Right forelimb (tissue), 1 donor: ENCODE measurements around the gene CLDN6.
A peak's percentile ranks its signal among the peaks of the same experiment; 100 is the strongest.

Experiments used
- DNase-seq: peaks from one replicate; pipeline ENCODE4 v3.0.0-alpha.2; 2018

Gene CLDN6

DNA sequence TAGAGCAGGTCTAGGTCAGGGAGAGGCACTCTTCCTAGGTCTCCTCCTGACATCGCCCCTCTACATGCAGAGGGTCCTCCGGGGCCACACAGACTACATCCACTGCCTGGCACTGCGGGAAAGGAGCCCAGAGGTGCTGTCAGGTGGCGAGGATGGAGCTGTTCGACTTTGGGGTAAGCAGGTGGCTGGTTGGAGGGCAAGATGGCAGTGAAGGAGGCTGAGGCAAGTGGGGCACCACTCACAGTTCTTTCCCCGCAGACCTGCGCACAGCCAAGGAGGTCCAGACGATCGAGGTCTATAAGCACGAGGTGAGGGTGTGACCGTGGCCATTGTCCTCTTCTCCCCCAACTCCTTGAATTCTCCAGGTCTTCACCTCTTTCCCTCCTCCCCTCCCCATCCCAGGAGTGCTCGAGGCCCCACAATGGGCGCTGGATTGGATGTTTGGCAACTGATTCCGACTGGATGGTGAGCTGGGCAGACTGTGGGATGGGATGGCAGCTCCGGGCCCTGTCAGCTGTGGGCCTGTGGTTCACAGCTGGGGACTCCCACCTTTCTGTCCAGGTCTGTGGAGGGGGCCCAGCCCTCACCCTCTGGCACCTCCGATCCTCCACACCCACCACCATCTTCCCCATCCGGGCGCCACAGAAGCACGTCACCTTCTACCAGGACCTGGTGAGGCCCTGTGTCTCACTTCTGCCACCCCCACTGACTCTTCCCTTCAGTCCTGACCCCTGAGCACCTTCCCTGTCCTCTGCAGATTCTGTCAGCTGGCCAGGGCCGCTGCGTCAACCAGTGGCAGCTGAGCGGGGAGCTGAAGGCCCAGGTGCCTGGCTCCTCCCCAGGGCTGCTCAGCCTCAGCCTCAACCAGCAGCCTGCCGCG, 8.9 kb upstream of the CLDN6 start:
- no peak for DNase-seq

DNA sequence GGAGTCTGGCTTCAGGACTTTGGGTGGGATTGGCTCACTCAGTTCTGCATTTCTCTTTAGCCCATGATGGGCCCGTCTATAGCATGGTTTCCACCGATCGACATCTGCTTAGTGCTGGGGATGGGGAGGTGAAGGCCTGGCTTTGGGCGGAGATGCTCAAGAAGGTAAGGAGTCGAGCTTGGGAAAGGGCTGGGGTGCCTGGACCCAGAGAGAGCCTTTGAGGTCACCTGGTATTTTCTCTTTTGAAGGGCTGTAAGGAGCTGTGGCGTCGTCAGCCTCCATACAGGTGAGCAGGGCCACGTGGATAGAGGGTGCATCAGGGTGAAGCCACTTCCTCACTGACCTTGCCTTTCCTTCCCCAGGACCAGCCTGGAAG, 8.0 kb upstream of the CLDN6 start:
- DNase-seq: no peak

DNA sequence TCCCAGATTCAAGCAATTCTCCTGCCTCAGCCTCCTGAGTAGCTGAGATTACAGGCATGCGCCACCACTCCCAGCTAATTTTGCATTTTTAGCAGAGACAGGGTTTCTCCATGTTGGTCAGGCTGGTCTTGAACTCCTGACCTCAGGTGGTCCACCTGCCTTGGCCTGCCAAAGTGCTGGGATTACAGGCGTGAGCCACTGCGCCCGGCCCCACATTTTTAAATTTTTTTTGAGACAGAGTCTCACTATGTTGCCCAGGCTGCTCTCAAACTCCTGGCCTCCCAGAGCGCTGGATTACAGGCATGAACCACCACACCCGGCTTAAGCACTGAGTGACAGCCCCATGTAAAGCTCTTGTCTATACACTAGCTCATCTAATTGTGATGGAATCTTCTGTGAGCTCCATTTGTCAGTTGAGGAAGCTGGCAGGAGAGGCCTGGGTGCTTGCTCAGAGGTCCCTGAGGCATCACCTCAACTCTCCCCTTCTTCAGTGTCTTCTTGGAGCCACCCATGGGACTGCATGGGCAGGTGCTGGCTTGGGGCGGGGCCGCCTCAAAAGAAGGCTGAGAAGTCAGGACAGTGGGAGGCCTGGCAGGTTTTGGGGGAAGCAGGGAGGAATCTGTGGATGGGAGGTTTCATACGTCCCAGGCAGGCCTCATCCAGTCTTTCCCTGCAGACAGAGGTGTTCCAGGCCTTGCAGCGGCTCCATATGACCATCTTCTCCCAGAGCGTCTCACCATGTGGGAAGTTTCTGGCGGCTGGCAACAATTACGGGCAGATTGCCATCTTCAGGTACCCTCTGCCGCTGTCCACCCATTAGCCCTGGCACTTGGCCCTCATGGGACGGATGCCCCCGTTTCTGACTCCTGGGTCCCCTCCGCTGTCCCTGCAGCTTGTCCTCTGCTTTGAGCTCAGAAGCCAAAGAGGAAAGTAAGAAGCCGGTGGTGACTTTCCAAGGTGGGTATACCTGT, 7.3 kb upstream of the CLDN6 start:
- no peak for DNase-seq

DNA sequence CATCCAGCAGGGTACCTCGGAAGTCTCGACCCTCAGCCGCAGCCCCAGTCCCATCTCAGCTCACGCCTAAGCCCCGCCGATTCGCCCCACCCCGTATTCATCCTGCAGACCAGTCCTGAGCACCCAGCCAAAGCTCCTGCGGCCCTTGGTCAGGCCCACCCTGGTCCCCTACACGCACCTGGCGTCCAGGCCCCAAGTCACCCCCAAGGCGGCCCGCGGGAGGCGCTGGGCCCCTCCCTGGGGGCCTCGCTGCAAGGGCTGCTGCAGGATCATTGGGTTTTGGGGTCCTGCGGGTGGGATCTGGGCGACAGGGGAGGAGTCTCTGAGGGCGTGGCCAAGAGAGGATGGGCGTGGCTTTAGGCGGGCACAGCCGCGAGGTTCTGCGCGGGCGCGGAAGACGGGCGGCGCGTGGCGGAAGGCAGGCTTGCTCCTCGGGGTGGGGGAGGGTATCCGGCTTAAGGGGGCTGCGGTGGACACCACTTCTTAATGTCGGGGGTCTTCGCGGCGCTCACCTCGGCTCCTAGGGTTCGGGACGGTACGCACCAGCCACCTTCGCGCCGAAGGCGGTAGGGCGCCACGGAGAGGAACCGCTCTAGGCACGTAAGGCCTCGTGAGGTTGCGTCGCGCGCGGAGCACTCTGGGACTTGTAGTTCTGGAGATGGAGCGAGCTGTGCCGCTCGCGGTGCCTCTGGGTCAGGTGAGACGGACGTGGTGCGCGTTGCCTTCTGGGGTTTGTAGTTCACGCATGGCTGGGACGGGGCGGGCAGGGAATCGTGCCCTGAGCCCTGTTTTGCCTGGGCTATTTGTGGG, 5.9 kb upstream of the CLDN6 start, which contains the start of the genes HCFC1R1 and THOC6:
HCFC1R1 (minus strand) TSS at position 274 of the 810 bp plus-strand sequence; CDS start at position 273, 1 bp downstream.
THOC6 (plus strand) TSS at position 367 of the 810 bp plus-strand sequence; CDS start at position 659, 292 bp downstream.
- peak; percentile 96 for DNase-seq

DNA sequence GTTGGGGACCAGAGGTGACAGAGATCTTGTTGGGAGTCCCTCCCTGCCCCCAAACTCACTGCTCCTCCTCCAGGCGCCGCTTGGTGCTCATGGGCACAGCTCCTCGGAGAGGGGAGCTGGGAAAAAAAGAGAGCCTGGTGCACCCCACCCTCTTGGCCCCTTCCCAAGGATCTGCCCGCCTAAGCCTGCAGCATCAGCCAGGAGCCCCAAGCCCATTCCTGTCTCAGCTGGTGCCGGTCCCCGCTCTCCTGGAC, 5.4 kb upstream of the CLDN6 start:
- peak; percentile 65 for DNase-seq

DNA sequence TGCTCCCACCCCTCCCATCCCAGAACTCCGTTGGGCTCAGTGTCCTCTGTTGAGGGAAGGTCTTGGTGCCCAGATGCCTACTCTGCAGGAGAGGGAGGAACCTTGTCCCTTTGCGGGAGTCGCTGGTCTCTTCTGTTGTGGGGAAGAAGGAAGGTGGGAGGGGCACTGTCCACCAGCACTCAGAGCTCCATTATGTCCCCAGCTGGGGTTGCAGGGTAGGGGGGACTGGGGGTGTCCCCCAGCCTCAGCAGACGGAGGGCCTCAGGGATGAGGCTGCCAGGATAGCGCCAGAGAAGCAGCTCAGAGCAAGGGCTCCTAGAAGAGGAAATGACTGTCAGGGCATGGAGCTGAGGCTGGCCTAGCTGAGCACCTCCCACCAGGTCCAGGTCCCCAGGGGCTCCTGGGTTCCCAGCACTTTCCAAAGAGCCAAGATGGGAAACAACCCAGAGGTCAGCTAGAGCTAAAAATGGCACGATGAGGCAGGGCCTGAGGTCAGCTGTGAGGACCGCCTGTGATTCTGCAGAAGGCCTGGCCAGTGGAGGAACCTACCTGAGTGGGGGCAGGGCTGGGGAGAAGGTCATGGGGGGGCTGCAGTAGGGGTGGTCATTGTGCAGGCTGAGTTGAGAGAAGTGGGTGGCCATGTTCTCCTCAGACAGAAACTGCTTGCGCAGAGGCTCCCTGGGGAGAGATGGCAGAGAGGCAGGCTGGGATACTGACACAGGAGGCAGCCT, 4.9 kb upstream of the CLDN6 start:
- no peak for DNase-seq

DNA sequence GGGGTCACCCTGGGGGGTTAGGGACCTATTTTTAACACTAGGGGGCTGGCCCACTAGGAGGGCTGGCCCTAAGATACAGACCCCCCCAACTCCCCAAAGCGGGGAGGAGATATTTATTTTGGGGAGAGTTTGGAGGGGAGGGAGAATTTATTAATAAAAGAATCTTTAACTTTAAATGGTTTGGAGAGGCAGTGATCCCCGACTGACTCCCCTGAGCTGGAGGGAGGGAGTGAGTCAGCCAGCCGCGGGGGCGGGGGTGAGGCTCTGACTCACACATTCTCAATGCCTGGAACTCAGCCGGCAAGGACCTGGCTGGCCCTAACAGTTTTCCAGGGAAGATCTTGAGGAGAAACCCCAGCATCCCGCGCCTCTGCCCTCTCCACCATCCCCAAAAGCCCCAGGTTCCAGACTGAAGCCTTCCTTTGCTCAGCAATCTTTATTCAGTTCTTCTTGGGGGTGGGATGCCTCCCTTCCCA, 4.3 kb upstream of the CLDN6 start:
- DNase-seq: peak; percentile 90

DNA sequence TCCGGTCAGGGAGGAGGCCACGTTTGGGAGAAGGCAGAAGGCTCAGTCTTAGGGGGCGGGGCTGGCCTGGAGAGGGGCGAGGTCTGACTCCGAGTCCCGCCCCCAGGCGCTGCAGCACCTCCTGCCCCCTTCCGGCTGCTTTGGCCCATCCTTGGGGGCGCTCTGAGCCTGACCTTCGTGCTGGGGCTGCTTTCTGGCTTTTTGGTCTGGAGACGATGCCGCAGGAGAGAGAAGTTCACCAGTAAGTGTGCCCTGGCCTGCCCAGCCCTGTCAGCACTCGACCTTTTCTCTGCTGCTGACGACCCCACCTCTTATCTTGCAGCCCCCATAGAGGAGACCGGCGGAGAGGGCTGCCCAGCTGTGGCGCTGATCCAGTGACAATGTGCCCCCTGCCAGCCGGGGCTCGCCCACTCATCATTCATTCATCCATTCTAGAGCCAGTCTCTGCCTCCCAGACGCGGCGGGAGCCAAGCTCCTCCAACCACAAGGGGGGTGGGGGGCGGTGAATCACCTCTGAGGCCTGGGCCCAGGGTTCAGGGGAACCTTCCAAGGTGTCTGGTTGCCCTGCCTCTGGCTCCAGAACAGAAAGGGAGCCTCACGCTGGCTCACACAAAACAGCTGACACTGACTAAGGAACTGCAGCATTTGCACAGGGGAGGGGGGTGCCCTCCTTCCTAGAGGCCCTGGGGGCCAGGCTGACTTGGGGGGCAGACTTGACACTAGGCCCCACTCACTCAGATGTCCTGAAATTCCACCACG, 3.6 kb upstream of the CLDN6 start:
- peak; percentile 66 for DNase-seq

DNA sequence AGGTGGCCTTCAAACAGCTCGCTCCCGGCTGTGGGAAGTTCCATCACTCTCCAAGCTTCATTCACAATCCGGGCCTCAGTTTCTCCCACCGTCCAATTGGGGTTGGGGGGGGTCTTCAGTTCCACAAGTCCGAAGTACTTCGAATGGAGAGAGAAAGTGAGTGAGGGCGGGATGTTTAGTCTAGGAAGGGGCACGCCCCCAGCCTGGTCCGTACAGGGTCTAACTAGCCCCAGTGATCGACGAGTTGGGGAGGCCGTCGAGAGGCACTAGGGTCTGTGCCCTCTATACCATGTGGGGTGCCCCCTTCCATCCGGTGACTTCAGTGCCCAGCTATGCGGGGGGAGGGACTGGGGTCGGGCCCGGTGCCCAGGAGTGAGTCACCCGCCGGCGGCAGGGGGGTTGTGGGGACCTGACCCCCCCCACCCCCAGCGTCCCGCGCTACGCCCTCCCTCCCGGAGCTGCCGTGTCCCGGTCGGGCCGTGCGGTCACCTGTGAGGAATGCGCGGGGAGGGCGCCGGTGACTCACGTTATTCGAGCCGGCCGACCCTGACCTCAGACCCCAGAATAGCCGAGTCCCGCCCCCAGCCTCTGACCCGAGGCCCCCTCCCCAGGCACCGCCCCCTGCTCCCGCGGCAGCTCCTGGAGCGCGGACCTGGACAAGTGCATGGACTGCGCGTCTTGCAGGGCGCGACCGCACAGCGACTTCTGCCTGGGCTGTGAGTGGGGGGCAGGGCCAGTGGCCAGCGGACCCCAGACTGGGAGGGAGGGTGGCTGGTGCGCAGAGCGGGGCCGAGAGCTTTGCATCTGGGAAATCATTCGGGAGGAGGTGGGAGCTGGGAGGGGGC, 2.8 kb upstream of the CLDN6 start:
- DNase-seq: peak; percentile 82

DNA sequence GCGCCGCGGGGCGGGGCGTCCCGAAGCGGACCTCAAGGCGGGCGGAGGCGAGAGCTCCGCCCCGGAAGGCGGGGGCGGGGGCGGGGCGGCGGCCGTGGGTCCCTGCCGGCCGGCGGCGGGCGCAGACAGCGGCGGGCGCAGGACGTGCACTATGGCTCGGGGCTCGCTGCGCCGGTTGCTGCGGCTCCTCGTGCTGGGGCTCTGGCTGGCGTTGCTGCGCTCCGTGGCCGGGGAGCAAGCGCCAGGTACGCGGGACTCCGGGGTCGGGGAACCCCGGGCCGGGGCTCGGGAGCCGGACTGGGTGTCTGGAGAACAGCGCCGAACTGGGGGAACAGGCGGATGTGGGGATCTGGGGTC, 2.2 kb upstream of the CLDN6 start, which contains the start of gene TNFRSF12A:
TNFRSF12A (plus strand) TSS at position 122 of the 357 bp plus-strand sequence; CDS start at position 152, 30 bp downstream.
- peak; percentile 83 for DNase-seq

DNA sequence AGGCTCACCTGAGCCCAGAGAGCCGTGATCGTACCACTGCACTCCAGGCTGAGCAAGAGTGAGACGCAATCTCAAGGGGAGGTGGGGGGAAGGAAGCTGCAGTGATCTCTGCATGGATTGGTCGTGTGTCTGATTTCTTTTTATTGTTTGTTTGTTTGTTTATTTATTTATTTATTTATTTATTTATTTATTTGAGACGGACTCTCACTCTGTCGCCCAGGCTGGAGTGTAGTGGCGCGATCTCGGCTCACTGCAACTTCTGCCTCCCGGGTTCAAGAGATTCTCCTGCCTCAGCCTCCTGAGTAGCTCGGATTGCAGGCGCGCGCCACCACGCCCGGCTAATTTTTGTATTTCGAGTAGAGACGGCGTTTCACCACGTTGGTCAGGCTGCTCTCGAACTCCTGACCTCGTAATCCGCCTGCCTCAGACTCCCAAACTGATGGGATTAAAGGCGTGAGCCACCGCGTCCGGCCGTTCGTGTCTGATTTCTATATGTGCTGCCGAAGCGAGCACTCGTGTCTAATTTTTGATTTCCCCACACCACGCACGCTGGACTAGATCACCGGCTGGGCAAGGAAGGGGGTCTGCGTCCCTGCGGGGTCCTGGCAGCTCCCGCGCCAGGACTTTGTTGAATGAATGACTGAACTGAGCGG, 1.7 kb upstream of the CLDN6 start:
- DNase-seq: no peak

DNA sequence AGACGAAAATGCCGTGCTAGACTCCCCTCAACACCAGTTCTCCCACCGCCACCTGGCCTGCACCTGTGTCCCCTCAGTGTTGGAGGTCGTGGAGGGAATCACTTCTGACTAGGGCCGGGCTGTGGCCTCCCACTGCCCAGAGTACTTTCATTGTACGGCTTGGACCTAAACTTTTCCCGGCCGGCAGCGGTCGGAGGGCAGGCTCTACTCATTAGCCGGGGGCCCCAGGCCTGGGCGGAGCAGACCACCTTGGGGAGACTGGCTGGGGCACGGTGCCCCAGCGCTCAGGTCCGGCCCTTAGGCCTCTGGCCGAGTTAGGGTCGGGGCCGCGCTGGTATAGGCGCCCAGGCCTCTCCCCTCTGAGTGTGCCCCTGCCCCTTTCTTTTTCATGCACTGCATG, 639 bp downstream of the CLDN6 start:
- DNase-seq: no peak

DNA sequence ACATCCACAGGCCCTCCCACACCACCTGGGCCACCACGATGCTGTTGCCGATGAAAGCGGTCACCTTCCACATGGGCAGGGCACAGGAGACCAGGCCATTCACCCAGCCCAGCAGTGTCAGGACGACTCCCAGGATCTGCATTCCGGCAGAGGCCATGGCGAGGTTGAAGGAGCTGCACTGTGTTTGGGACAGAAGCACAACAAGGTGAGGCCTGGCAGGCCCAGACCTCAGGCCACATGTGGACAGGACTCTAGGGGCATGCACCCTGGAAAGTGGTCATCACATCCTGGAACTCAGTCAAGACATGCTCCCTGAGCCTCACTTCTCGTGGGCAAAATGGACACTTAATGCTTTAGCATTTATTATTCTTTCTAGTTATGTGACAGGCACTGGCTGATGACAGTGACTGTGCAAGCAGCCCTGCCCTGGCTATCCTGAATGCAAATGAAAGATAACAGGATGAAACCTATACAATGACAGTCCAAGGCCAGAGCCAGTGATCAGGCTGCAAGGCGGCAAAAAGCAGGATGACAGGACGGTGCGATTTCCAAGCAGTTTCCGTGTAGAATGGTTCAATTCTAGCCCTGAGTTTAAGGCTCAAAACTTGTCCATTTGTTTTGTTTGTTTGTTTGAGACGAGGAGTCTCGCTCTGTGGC, 2.0 kb downstream of the CLDN6 start:
- DNase-seq: no peak

DNA sequence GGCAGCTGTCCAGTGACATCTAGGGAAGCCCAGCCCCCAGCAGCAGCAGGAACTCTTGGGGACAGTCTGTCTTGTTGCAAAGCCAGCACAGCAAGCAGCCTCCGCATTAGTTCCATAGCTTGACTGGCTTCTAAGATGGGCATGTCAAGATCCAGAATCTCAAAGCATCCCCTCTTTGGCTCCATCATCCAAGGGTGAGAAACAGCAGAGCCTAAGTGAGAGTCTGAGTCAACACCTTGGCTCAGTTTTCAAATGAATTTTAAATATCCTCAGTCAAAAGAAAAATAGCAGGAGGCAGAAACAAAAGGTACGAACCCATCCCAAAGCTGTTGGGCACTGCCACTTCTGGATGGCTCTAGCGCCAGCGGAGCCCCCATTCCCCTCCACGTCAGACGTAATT, 3.0 kb downstream of the CLDN6 start:
- no peak for DNase-seq

DNA sequence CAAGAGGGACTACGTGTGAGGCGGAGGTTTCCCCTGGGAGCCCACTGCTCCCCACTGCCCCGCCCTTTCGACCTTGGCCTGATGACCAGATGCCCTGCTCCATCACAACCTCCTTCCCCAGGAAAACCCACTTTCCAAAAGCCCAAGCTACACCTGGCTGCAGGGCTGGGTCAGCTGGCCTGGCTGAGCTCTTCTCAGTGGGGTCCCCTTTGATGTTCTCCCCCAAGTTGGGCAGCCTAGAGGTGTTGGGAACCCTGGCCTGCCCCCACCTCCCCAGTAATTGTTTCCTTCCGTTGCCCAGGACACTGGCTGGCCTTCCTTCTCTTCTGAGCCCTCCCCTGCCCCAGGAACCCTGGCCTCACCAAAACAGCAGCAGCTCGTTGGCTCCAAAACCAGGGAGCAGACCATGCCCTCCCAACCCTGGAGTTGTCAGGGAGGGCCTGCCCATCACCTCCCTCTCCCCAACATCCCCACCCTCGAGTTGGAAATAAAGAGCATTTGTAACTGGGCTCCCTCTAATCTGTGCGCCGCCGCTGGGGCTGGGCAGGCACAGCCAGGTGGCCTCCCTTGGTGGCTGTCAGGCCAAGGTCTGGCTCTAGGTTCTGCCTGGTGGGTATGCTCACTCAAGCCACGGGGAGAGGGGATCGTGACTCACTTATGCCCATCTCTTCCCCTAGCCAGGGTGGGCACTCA, 3.8 kb downstream of the CLDN6 start:
- no peak for DNase-seq

DNA sequence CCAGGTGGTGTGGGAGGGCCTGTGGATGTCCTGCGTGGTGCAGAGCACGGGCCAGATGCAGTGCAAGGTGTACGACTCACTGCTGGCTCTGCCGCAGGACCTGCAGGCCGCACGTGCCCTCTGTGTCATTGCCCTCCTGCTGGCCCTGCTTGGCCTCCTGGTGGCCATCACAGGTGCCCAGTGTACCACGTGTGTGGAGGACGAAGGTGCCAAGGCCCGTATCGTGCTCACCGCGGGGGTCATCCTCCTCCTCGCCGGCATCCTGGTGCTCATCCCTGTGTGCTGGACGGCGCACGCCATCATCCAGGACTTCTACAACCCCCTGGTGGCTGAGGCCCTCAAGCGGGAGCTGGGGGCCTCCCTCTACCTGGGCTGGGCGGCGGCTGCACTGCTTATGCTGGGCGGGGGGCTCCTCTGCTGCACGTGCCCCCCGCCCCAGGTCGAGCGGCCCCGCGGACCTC, 4.5 kb downstream of the CLDN6 start:
- no peak for DNase-seq

DNA sequence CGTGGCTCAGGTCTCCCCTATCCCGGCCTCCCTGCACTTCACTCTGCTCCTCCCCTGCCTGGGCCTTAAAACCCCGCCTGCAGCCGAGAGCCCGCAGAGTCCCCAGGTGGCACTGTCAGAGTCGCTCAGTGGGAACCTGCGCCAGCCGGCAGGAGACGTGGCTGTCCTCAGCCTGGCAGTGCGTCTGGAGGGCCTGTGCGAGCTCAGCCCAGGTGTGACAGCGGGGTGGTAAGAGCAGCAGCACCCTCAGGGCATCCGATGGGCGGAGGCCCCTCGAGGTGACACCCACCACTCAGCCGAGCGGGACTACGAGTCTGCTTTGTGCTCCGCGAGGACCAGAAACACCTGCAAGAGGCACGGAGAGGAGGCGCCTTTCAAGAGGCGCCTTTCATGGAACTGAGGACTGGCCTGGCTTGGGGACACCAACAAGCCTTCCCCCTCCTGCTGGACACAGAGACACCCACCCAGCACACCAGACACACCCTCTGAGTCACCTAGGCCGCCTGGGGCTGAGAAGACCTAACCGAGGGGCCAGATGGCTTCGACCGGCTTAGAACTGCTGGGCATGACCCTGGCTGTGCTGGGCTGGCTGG, 5.1 kb downstream of the CLDN6 start, which contains the start of gene CLDN9:
CLDN9 (plus strand) TSS at position 96 of the 593 bp plus-strand sequence; CDS start at position 536, 440 bp downstream.
- DNase-seq: no peak

DNA sequence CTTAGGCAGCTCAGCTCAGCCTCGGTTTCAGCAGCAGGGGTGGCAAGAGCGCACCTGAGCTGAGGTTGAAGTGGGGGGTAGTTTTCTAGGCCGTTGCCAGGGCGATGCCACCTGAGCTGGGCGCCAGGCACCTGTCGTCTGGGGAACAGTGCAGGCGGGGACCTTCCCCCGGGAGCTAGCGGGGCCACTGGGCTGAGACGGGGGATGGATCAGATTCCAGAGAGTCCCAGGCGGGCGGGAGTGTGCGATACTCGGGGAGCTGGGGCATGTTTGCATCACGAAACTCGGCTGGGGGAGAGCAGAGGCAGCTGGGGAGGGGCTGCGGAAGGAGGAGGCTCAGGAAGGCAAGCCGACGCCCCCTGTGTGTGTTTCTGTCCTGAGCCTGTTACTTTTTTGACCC, 5.7 kb downstream of the CLDN6 start:
- no peak for DNase-seq
